Measurements from ENCODE around the gene MYDGF.

MYDGF gene

GRCh38 chr19:4641132-4641531 is 29.0 kb downstream of the MYDGF start:
- DNase-seq (ENCODE audit: low spot score), result no peak

- no peak for DNase-seq (ENCODE audit: low spot score)
Measured at GRCh38 chr19:4640247-4641000, 29.7 kb downstream of the MYDGF start.

GRCh38 chr19:4639531-4640246 is 30.5 kb downstream of the MYDGF start:
- no peak for DNase-seq (ENCODE audit: low spot score)

GRCh38 chr19:4638828-4639530 is 31.2 kb downstream of the MYDGF start, which contains the start of gene TNFAIP8L1:
TNFAIP8L1 (plus strand) TSS chr19:4639516; CDS start chr19:4651870, 12,354 bp downstream.
- peak; percentile 100 for DNase-seq (ENCODE audit: low spot score)

GRCh38 chr19:4638317-4638716 is 31.8 kb downstream of the MYDGF start:
- no peak for DNase-seq (ENCODE audit: low spot score)

- no peak for DNase-seq (ENCODE audit: low spot score)
Measured at GRCh38 chr19:4636761-4637160, 33.4 kb downstream of the MYDGF start.

- peak; percentile 85 for DNase-seq (ENCODE audit: low spot score)
Measured at GRCh38 chr19:4636151-4636717, 33.9 kb downstream of the MYDGF start.

- DNase-seq (ENCODE audit: low spot score), result no peak
Measured at GRCh38 chr19:4635754-4636116, 34.4 kb downstream of the MYDGF start.

GRCh38 chr19:4633140-4633967 is 36.8 kb downstream of the MYDGF start:
- peak; percentile 67 for DNase-seq (ENCODE audit: low spot score)

- DNase-seq (ENCODE audit: low spot score), result no peak
Measured at GRCh38 chr19:4624733-4625362, 45.3 kb downstream of the MYDGF start.

GRCh38 chr19:4624301-4624700 is 45.8 kb downstream of the MYDGF start:
- DNase-seq (ENCODE audit: low spot score), result no peak

GRCh38 chr19:4622695-4623421 is 47.3 kb downstream of the MYDGF start:
- no peak for DNase-seq (ENCODE audit: low spot score)

GRCh38 chr19:4620675-4621074 is 49.5 kb downstream of the MYDGF start:
- DNase-seq (ENCODE audit: low spot score), result no peak

- DNase-seq (ENCODE audit: low spot score), result no peak
Measured at GRCh38 chr19:4619668-4620294, 50.4 kb downstream of the MYDGF start.

- no peak for DNase-seq (ENCODE audit: low spot score)
Measured at GRCh38 chr19:4618019-4618418, 52.1 kb downstream of the MYDGF start.

- DNase-seq (ENCODE audit: low spot score), result no peak
Measured at GRCh38 chr19:4613254-4613751, 56.8 kb downstream of the MYDGF start.

GRCh38 chr19:4609878-4610511 is 60.1 kb downstream of the MYDGF start:
- DNase-seq (ENCODE audit: low spot score), result no peak
